Stimulated activated CD4-positive, alpha-beta T cell treated with anti-CD3 and anti-CD28 coated beads, Interleukin-4, amount 100 ng/mL, for 1 hour (primary cell): ENCODE measurements around the gene CALML3.

Source experiments
- DNase-seq: peaks from one replicate; pipeline ENCODE4 v3.0.0-alpha.2; 2020

The CALML3 gene

GRCh38 chr10:5528989-5529701, 4.4 kb downstream of the CALML3 start:
- DNase-seq: no peak

GRCh38 chr10:5529702-5530411, 5.1 kb downstream of the CALML3 start:
- no peak for DNase-seq

- no peak for DNase-seq
Measured at GRCh38 chr10:5530412-5530806, 5.6 kb downstream of the CALML3 start.

GRCh38 chr10:5530846-5531557, 6.2 kb downstream of the CALML3 start:
- no peak for DNase-seq

GRCh38 chr10:5531558-5532306, 7.0 kb downstream of the CALML3 start:
- DNase-seq: no peak

- no peak for DNase-seq
Measured at GRCh38 chr10:5532307-5532605, 7.5 kb downstream of the CALML3 start.

- DNase-seq: no peak
Measured at GRCh38 chr10:5532618-5533097, 7.9 kb downstream of the CALML3 start.

- no peak for DNase-seq
Measured at GRCh38 chr10:5533098-5533731, 8.5 kb downstream of the CALML3 start.

GRCh38 chr10:5534051-5534821, 9.5 kb downstream of the CALML3 start:
- DNase-seq: no peak

- no peak for DNase-seq
Measured at GRCh38 chr10:5534880-5535856, 10.4 kb downstream of the CALML3 start.

- DNase-seq: no peak
Measured at GRCh38 chr10:5536486-5537081, 11.8 kb downstream of the CALML3 start.

GRCh38 chr10:5537684-5538083, 12.9 kb downstream of the CALML3 start:
- no peak for DNase-seq

GRCh38 chr10:5538446-5538845, 13.7 kb downstream of the CALML3 start:
- DNase-seq: no peak

GRCh38 chr10:5538892-5539651, 14.3 kb downstream of the CALML3 start:
- no peak for DNase-seq

- DNase-seq: no peak
Measured at GRCh38 chr10:5540080-5540479, 15.3 kb downstream of the CALML3 start.

- no peak for DNase-seq
Measured at GRCh38 chr10:5540891-5541290, 16.1 kb downstream of the CALML3 start.

- no peak for DNase-seq
Measured at GRCh38 chr10:5542100-5542499, 17.3 kb downstream of the CALML3 start.

- DNase-seq: no peak
Measured at GRCh38 chr10:5543623-5544022, 18.9 kb downstream of the CALML3 start.

GRCh38 chr10:5544216-5544805, 19.6 kb downstream of the CALML3 start:
- DNase-seq: no peak
